Measurements from ENCODE around the gene NRCAM.
"Not testable (repeated sequence)": the region's sequence is repeated elsewhere in the genome, so short reads cannot be mapped to it uniquely, and the experiment has no call there.

Gene NRCAM

DNA sequence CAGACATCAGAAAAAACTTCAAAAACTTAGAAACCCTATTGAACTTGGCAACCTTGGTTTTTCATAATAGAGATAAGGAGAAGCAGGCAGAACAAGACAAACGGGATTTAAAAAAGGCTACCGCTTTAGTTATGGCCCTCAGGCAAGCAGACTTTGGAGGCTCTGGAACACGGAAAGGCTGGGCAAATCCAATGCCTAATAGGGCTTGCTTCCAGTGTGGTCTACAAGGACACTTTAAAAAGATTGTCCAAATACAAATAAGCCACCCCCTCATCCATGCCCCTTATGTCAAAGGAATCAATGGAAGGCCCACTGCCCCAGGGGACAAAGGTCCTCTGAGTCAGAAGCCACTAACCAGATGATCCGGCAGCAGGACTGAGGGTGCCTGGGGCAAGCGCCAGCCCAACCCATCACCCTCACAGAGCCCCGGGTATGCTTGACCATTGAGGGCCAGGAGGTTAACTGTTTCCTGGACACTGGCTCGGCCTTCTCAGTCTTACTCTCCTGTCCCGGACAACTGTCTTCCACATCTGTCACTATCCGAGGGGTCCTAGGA is 115.3 kb downstream of the NRCAM start:
- DNase-seq (ENCODE audit: low spot score): no peak

DNA sequence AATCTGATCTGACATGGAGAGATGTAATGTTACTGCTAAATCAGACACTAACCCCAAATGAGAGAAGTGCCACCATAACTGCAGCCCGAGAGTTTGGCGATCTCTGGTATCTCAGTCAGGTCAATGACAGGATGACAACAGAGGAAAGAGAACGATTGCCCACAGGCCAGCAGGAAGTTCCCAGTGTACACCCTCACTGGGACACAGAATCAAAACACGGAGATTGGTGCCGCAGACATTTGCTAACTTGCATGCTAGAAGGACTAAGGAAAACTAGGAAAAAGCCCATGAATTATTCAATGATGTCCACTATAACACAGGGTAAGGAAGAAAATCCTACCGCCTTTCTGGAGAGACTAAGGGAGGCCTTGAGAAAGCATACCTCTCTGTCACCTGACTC is 115.8 kb downstream of the NRCAM start:
- DNase-seq (ENCODE audit: low spot score): not testable (repeated sequence)

DNA sequence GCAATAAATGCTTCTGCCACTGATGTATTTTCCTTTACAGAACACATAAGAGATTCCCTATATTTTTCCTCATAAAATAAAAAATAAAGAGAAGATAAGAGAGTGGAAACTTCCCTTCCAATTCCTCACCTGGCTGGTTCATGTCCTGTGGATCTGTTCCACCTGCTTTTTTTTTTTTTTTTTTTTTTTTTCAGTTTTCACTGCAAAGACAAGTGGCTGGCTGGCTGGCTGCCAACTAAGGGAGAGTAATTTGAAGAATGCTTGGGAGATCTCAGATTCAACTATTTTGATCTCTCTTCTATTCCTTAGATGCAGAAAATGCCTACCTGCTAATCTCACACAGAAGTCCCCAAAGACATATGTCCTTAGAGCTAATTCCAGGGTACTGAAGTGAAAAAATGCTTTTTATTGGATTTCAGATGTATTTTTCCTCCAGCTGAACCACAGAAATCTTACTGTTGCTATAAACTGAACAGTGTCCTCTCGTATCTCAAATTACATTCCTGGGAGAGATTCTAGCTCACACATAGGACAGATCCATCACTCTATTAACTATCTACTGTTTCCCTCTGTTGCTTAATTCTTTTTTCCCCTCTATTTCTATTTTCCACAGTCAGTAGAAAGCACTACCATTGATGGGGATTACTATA is 120.8 kb downstream of the NRCAM start:
- no peak for DNase-seq (ENCODE audit: low spot score)

DNA sequence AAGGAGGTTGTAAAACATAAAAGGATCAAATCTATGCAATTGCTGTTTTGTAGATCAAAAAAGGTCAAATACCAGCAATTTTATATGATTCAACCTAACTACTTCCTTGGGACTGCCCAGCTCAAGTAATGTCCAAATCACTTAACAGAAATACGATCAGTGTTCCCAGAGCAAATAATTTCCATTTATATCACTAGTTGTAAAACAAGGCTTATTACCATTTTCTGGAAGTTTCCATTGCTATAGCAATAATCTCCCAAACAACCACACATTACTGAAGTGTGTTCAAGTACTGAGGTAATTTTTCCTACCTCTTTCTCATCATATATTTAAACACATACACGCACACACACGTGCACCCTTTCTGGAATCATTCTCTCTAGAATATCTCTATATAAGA is 123.3 kb downstream of the NRCAM start:
- no peak for DNase-seq (ENCODE audit: low spot score)

DNA sequence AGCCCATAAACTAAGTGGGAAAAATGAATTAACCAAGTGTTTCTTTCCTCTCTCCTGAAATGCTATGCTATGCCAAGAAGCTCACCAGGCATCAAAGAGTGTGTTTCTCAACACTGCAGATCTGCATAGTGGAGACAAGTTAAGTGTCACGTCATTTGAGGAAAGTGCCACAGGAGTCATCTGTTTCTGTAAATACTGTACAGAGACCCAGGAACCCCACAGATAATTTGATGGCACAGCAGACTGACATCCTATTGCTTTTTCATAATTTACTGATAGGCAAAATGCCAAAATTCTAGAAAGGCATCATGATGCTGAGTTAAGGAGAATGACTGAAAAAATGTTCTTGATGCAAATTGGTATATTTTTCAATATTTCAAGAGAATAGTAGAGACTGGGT is 124.3 kb downstream of the NRCAM start:
- DNase-seq (ENCODE audit: low spot score): no peak

DNA sequence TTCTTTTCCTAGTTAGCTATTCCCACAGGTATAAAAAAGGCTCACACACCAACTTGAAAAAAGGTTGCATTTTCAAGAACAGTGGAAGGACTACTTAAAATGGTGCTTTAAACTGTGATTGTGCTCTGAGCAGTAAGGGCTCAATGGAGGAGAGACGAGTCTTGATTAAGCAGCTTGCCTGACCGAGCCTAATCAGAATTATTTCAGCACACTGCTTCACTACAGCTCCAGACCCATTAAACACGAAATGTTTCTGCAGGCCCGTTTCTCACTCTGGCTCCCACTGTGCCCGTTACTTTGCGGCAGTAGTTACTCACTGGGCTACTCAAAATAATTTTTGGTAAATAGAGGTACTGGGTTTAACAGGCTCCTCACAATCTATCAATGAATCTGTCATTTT is 126.0 kb downstream of the NRCAM start:
- DNase-seq (ENCODE audit: low spot score): no peak

DNA sequence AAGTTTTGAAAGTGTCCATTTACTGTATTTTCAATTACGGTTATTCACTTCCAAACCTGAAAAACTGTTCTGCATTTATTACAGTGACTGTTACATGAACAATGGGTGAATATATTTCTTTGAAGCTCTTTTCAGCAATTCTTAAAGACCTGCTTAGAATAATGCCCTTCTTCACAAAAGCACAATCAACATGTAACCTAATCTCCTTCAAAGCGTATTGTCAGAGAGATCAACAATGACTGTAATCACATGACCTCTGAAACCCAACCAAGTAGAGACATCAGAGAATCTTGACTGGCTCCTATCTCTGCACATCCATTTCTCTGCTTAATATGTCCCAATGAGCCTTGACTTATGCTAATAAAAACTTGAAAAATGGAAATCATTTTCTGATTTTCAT is 126.7 kb downstream of the NRCAM start:
- no peak for DNase-seq (ENCODE audit: low spot score)

DNA sequence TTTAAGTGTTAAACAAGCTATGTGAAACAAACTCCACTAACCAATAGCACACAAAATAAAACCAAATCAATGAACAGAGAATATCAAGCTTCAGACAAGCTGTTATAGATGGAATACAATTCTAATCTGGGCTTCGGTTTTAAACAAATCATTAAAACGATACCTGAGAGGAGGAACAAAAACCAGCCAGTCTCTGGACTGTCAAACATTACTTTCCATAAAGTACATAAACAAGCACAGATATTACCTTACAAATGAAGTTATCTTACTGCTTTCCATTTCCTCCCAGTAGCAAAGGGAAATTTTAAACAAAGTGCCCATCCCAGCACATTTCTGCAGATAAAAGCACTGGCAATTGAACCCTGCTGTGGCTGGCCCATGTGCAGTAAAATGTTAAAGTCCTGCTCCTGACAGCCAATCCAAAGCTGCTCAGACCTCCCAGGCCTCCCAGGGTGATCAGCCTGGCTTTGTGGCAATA is 128.0 kb downstream of the NRCAM start:
- no peak for DNase-seq (ENCODE audit: low spot score)

DNA sequence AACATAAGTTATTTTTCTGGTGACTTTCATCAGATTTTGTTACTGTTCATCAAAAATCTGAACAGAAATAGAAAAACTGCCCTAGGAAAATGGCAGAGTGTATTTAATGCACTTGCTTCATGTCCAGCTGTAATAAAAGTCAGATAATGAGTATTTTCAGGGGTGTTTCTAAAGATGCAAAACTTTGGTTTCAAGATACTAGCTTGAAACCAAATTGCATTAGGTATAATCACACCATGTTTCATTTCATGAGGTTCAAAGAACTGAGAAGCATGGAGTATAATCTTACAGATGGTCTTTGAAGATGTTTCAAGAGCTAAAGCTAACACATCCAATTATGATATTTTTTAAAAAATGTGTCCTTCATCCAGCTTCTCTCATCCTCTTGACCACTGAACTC is 128.9 kb downstream of the NRCAM start:
- no peak for DNase-seq (ENCODE audit: low spot score)

DNA sequence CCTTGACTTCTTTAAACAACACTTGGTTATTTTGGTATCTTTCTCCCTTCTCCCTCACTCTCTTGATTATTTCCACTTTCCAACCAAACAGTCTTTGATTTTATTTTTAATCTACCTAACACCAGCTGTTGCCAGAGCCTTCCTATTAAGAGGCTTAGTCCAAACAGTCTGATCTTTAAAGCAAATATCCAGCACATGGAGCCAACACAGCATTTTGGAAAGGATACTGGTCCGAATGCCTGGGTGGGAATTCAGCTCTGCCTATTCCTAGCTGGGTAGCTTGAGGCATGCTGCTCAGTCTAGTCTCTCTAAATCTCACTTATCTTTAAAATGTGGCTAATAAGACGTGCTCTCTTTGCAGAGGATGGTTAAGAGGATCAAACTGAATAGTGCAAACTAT is 129.3 kb downstream of the NRCAM start:
- DNase-seq (ENCODE audit: low spot score): no peak

DNA sequence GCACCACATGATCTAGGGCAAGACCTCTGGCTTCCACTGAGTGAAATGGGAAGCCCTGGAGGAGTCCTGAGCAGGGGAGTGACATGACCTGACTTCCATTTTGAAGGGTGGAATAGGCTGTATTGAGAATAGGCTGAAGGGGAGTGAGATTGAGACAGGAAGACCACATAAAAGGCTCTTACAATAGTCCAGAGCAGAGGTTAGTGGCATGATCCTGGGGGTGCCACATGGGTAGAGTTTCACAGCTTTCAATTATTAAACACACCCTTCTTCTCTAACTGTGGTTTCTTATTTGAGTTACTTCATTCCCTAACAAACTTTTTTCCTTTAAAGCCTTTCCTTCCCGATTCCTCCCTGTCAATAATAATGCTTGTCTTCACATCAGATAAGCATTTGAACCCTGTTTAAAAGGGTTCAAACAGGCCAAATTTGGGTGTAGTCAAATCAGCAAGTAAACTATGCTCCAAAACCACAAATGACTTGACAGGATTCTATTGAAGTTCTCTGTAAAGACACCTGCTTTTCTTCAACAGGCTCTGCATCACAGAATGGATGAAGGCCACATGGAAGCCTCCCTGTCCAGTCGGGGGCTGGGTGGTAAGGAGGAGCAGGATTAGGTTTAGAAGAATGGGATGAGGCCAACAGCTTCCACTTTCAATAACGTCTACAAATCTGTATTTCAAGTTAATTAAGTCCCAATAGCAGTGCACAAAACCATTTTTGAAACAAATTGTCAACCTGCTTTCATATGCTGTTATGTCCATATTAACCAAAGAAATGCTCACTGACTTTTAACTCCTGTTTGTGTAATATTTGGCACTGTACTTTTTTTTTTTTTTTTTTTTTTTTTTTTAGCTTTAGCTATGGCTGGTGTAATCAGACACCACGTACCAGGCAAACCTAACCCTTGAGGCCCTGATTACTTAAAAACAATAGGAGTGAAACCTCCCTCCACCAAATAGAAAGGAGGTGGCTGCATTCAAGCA is 131.9 kb downstream of the NRCAM start:
- no peak for DNase-seq (ENCODE audit: low spot score)

DNA sequence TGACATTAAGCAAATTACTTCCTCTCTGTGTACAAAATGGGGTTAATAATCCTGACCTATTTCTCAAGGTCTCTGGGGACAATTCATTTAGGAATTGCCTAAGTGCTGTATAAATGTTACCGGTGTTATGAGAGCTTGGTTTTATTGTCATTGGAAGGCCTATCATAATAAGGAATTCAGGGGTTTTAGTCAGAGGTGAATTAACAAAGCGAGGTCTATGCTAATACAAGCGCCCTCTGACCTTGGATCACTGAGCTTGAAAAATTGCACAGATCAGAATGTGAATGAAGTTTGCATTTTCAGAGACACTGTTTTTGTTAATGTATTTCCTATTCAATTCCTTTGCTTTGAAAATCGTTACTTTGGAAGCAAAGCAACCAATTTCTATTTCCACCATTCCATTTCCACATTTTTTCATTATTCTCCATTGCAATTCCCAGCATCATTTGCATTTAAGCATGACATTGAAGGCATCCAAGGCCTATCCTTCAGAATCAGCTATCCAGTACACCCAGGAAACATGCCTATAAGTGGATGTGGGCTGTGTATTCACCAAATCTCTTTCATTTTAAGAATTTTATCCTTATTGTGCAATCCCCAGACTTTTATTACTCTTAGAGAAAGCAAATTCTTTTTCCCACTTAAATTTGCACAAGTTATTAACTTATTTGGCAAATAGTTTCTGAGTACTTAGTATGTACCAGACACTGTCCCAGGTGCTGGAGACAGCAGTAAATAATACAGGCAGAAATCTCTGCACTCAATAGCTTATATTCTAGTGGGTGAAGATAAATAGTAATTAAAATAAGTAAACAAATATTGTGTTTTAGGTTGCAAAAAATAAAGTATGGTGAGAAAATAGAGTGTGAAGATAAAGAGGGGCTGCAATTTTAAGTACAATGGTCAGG is 133.1 kb downstream of the NRCAM start:
- no peak for DNase-seq (ENCODE audit: low spot score)

DNA sequence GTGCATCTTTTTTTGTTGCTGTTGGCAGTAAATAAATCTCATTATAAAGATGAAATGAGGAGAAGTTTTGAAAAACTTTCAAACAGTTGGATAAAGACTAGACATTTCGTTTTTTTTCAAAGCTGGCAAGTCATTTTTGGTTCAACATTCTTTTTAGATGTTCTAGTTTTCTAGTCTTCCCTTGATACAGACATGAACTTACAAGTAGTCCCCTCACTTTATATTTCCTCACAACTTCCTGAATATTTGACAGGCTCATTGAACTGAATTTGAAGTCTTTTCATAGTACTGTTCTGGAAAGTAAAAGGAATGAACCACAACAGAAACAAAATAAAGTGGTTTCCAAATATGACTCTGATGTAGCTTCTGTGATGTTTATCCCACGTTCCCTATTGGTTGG is 134.2 kb downstream of the NRCAM start:
- no peak for DNase-seq (ENCODE audit: low spot score)

DNA sequence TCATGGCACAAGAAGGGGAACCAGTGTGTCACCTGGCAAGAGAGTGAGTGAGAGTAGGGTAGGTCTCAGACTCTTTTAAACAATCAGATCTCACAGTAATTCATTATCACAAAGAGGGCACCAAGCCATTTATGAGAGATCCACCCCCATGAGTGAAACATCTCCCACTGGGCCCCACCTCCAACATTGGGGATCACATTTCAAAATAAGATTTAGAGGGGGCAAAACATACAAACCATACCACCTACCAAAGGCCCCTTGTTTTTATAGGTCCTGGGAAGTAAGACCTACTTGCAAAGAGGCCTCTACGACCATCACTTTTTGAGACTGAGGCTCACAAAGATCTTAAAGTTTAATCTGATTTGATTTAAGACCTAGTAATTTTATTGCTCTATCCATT is 134.9 kb downstream of the NRCAM start:
- no peak for DNase-seq (ENCODE audit: low spot score)

DNA sequence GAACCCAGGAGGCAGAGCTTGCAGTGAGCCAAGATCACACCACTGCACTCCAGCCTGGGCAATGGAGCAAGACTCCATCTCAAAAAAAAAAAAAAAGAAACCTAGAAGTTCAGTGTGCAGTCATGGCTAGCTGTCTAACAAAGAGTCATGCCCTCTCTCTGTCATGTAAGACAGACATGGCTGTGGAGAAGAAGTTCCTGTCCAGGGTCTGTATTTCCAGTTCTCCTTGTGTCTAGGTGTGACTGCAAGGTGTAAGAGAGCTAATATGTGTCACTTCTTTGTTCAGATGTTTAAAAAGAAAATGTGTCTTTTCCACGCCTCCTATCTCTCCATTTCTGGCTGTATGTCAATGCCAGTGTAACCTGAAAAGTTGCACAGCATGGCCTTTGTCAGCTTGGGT is 139.5 kb downstream of the NRCAM start:
- no peak for DNase-seq (ENCODE audit: low spot score)

DNA sequence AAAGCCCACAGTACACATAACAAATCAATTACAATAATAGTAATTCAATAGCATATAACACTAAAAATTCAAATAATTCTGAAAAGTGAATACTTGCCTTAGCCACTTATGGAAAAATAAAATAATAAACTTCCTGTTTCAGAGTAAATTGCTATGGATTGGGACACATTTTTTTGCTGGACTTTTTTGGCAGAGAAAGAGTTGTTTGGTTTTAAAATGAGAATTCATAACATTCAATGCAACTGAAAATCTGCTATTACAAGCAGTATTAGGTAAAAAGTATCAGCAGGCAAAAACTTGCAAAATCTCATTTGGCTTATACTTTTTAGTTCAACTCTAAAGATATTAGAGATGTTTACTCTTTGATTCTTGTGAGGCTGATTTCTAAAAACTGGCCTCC is 141.7 kb downstream of the NRCAM start:
- no peak for DNase-seq (ENCODE audit: low spot score)

DNA sequence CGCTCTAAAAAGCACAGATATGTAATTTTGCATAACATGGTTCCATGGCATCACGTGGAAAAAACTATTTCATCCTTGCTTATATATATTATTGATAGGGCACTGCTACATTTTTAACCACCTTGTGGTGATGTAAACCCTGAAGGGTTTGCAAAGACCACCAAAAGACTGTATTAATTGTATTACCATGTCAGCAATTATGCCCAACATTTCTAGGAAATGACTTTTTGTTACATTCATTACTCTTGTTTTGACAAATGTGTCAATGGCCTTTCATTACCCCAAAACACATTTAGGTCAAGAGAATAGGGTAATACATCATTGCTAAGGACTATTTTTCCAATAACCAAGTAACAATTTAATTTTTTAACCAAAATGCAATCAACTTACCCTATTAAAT is 142.2 kb downstream of the NRCAM start:
- DNase-seq (ENCODE audit: low spot score): no peak

DNA sequence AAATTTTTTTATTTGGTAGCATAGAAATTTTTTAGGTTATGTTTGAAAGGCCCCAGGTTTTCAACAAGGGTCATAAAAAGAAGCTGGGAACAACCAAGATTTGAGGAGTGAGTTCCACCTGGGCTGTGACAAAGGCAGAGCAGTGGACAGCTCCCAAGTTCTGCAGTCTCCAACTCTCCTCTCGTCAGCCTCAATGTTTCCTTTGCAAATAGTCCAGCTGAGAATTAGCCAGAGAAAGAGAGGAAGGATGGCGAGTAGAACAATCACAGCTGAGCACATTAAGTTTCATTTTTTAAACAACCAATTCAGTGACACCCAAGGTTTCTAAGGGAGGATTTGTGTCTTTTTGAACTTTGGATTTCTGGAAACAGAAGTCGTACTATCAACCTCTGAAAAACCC is 143.2 kb downstream of the NRCAM start:
- peak; percentile 57 for DNase-seq (ENCODE audit: low spot score)

DNA sequence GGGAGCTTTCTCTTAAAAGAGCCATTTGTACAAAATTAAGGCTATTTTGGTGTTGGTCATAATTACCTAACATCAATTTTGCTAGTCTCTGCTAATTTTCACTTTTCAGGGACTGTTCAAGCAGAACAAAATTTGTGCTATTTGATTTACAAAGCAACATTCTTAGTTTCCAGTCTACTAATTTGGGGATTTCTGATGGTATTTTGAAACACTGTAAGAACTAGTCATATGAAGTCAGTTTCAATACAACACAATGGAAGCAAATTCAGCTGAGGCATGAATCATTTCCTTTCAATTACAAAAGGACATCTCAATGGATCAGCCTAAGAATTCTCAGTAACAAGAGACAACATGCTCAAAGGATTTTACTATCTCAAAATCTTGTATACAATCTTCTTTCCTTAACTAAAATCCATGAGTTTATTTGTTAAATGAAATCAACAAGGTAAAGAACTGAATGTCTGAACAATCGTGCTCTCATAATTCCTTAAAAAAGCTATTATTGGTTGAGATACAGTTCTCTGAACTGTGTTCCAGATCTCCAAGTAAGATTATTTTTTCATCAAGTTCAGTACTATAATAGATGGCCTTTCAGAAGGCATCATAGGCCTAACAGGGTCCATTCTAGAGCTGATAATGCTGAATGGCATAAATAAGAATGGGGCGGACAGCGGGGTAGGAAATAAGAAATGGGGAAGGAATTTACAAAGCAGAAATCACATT is 144.6 kb downstream of the NRCAM start:
- no peak for DNase-seq (ENCODE audit: low spot score)

DNA sequence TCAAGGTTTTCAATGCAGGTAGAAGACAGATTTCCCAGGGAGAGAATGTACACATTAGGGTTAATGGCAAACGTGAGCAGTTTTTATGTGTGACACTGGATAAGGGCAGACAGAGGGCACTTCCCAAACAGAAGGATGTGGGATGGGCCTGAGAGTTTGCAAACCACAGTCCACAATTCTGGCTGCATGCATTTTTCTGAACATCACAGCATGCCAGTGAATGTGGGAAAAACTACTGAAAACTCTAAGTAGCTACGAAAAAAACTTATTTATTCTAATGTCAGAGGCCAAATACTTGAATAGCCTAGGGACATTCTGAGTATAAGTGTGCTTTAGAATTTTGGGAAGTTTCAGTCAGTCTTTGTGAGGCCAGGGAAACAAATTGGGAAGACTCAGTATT is 145.9 kb downstream of the NRCAM start:
- DNase-seq (ENCODE audit: low spot score): no peak

DNA sequence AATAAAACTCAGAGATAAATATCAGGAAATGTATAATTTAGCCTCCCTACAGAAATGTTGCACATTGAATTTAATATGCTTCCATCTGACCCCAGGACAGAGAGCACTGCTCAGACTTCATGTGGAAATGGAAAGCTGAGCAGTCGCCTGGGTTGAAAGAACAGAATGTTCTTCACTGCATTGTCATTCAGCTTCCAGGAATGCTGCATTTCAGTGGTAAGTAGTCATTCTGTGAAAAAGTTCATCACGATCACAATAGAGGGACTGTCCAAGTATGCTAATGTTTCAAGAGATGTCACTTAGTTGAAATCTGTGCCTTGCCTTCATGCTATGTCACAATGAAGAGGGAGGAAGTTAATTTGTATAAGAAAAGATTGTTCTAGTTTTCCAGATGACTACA is 147.3 kb downstream of the NRCAM start:
- DNase-seq (ENCODE audit: low spot score): peak; percentile 15
